HCT116 (cell line): ENCODE data around the gene ARFGEF3.

Source experiments
- CTCF ChIP-seq, 3 experiments: fragments of 200-600 bp in 1 of 3; sonication (generic) in 1 of 3; IDR thresholded peaks in 2 of 3; conservative IDR thresholded peaks in 1 of 3; 2 replicates each; pipeline ENCODE4 v1.5.1; 2012 to 2017; ENCODE audit warnings: low read depth in 2 of 3, low read length in 2 of 3, antibody characterized with exemption in 1 of 3, borderline replicate concordance in 1 of 3, control low read depth in 1 of 3, mild to moderate bottlenecking in 1 of 3, mixed read lengths in 1 of 3, mixed run types in 1 of 3, moderate library complexity in 1 of 3; ENCODE audit not compliant: insufficient read depth in 1 of 3
- EZH2 ChIP-seq: fragments of 200-600 bp; sonication (generic); IDR thresholded peaks from 2 replicates; pipeline ENCODE4 v1.6.1; 2017; ENCODE audit warnings: antibody characterized with exemption, mixed run types
- EZH2phosphoT487 ChIP-seq: fragments of 200-600 bp; IDR thresholded peaks from 2 replicates; pipeline ENCODE4 v1.6.1; 2018; ENCODE audit warnings: antibody characterized with exemption, borderline replicate concordance
- FOSL1 ChIP-seq: IDR thresholded peaks from 2 replicates; pipeline ENCODE4 v1.6.1; 2012; ENCODE audit warnings: low read depth
- MAX ChIP-seq: IDR thresholded peaks from 2 replicates; pipeline ENCODE4 v1.6.1; 2012
- POLR2A ChIP-seq: IDR thresholded peaks from 2 replicates; pipeline ENCODE4 v1.7.0; 2011; ENCODE audit warnings: borderline replicate concordance; ENCODE audit not compliant: insufficient read depth, insufficient read length; ENCODE audit errors: extremely low read depth
- REST ChIP-seq: IDR thresholded peaks from 2 replicates; pipeline ENCODE4 v1.6.1; 2012; ENCODE audit warnings: low read depth
- ZBTB33 ChIP-seq: IDR thresholded peaks from 2 replicates; pipeline ENCODE4 v1.6.1; 2011; ENCODE audit warnings: mild to moderate bottlenecking, low read length, moderate library complexity; ENCODE audit not compliant: insufficient replicate concordance; ENCODE audit errors: extremely low read depth

GRCh38 chr6:138231381-138231886 lies 69.7 kb downstream of the ARFGEF3 start:
- no peak for TF ChIP-seq MAX
- no peak for TF ChIP-seq POLR2A
- no peak for TF ChIP-seq ZBTB33
- no peak for TF ChIP-seq FOSL1
- TF ChIP-seq EZH2 = no peak
- no peak for TF ChIP-seq CTCF (IDR thresholded peaks at IDR 0.05 in 2 of 3, conservative IDR thresholded peaks at IDR 0.05 in 1 of 3; ENCODE audit: borderline replicate concordance in 1 of 3, insufficient read depth in 1 of 3, low read depth in 2 of 3, low read length in 2 of 3)
- TF ChIP-seq EZH2phosphoT487 = no peak
- no peak for TF ChIP-seq REST
